Activated B cell treated with CpG ODN at 0.5 μM for 24 hours (primary cell): ENCODE measurements around the gene KIF5A. TPM values are rescaled to one million over a fixed set of nuclear protein-coding genes. Genes with fewer than 3 reads are reported as not detected.

Experiments
- ATAC-seq: fragments of 200-7000 bp; cut with Tn5 transposase; one replicate; pipeline ENCODE4 v1.10.0; 2021; ENCODE audit warnings: low read depth, mild to moderate bottlenecking, moderate library complexity
- CTCF ChIA-PET: fragments of 350-600 bp; sonication (Branson Sonifier 250); formaldehyde crosslinking; loops from one replicate; lab custom pipeline; 2021; ENCODE audit warnings: antibody characterized with exemption; lab: Charles Lee
- POLR2A ChIA-PET: fragments of 350-600 bp; sonication (Branson Sonifier 250); formaldehyde crosslinking; loops from one replicate; lab custom pipeline; 2021; ENCODE audit warnings: antibody characterized with exemption; lab: Charles Lee
- DNase-seq: peaks from one replicate; pipeline ENCODE4 v3.0.0; 2022
- H3K27ac Mint-ChIP-seq: one replicate; pipeline ENCODE4 v1.8.0; 2020; ENCODE audit warnings: mixed read lengths
- H3K27me3 Mint-ChIP-seq: one replicate; pipeline ENCODE4 v1.8.0; 2021; ENCODE audit warnings: mixed read lengths
- H3K36me3 Mint-ChIP-seq: one replicate; pipeline ENCODE4 v1.8.0; 2021; ENCODE audit warnings: low read depth, mixed read lengths
- H3K4me1 Mint-ChIP-seq: one replicate; pipeline ENCODE4 v1.8.0; 2021; ENCODE audit warnings: mixed read lengths
- H3K4me3 Mint-ChIP-seq: one replicate; pipeline ENCODE4 v1.8.0; 2020; ENCODE audit warnings: mild to moderate bottlenecking, mixed read lengths
- H3K9me3 Mint-ChIP-seq: one replicate; pipeline ENCODE4 v1.8.0; 2020; ENCODE audit warnings: mixed read lengths
- intact Hi-C: fragments of 100-400 bp; cut with micrococcal nuclease; formaldehyde crosslinking; loops from one replicate; pipeline ENCODE4 v1.15.1; 2024
- total RNA-seq: library from RNA; stranded (reverse); gene quantifications from 2 replicates; pipeline ENCODE4 v1.2.3, GENCODE V29; 2022
- TF ChIP-seq, protein P1 (sequence below): fragments of 200-600 bp; IDR thresholded peaks from one replicate; pipeline ENCODE4 v1.8.0; 2022; ENCODE audit warnings: antibody characterized with exemption, mild to moderate bottlenecking

The KIF5A gene
- total RNA-seq, 1 donor from 2014 or later, result 0.13 TPM

DNA sequence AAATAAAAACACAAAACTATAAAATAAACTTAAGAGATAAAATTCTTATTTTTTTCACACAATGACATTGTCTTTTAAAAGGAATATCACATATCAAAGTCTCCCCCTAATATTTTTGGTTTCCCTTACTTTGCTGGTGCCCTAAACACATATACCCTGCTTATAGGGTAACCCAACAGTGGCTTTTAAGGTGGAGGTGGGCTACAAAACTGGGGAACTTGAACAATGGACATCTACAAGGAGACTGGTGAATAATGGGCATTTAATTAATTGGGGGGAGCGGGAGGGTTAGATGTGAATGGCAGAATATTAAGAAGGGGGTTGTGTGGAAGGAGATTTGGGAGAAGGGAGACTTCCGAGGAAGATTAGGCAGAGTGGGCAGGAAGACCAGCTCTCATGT lies 73.5 kb downstream of the KIF5A start:
- intact Hi-C loops, result loop anchor here (10.0 kb wide), 1 partner anchor 399 kb away; the partner anchor contains the start of gene SHMT2
- peaks cover 42% of the 10 kb centered on the region for H3K4me1 Mint-ChIP-seq
- DNase-seq (no peak), ATAC-seq (no peak)
- no peak overlapping the region for H3K4me3 Mint-ChIP-seq
- no peaks in the 10 kb centered on the region for H3K9me3 Mint-ChIP-seq
- no peaks in the 10 kb centered on the region for H3K36me3 Mint-ChIP-seq
- ChIA-PET CTCF (interaction anchor here (1.2 to 8.4 kb wide), 3 partner anchors 9 to 41 kb away, joined by 5 to 126 read pairs (median 6); partner anchors contain the start of gene B4GALNT1), POLR2A (no interaction called here)
- H3K27ac Mint-ChIP-seq, result no peak overlapping the region
- TF ChIP-seq, protein P1, sequence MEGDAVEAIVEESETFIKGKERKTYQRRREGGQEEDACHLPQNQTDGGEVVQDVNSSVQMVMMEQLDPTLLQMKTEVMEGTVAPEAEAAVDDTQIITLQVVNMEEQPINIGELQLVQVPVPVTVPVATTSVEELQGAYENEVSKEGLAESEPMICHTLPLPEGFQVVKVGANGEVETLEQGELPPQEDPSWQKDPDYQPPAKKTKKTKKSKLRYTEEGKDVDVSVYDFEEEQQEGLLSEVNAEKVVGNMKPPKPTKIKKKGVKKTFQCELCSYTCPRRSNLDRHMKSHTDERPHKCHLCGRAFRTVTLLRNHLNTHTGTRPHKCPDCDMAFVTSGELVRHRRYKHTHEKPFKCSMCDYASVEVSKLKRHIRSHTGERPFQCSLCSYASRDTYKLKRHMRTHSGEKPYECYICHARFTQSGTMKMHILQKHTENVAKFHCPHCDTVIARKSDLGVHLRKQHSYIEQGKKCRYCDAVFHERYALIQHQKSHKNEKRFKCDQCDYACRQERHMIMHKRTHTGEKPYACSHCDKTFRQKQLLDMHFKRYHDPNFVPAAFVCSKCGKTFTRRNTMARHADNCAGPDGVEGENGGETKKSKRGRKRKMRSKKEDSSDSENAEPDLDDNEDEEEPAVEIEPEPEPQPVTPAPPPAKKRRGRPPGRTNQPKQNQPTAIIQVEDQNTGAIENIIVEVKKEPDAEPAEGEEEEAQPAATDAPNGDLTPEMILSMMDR, result no peak
- peaks cover 81% of the 10 kb centered on the region for H3K27me3 Mint-ChIP-seq

GRCh38 chr12:57623811-57624390 lies 74.1 kb downstream of the KIF5A start:
- TF ChIP-seq, protein P1, result no peak
- intact Hi-C loops, result loop anchor here (10.0 kb wide), 1 partner anchor 399 kb away; the partner anchor contains the start of gene SHMT2
- DNase-seq (no peak), ATAC-seq (no peak)
- peaks cover 85% of the 10 kb centered on the region for H3K27me3 Mint-ChIP-seq
- H3K9me3 Mint-ChIP-seq, result no peaks in the 10 kb centered on the region
- H3K27ac Mint-ChIP-seq, result no peak overlapping the region
- ChIA-PET CTCF (interaction anchor here (1.9 to 8.4 kb wide), 2 partner anchors 9 to 41 kb away, joined by 6 to 126 read pairs; partner anchors contain the start of gene B4GALNT1), POLR2A (no interaction called here)
- peaks cover 41% of the 10 kb centered on the region for H3K4me1 Mint-ChIP-seq
- no peaks in the 10 kb centered on the region for H3K36me3 Mint-ChIP-seq
- H3K4me3 Mint-ChIP-seq, result no peak overlapping the region

DNA sequence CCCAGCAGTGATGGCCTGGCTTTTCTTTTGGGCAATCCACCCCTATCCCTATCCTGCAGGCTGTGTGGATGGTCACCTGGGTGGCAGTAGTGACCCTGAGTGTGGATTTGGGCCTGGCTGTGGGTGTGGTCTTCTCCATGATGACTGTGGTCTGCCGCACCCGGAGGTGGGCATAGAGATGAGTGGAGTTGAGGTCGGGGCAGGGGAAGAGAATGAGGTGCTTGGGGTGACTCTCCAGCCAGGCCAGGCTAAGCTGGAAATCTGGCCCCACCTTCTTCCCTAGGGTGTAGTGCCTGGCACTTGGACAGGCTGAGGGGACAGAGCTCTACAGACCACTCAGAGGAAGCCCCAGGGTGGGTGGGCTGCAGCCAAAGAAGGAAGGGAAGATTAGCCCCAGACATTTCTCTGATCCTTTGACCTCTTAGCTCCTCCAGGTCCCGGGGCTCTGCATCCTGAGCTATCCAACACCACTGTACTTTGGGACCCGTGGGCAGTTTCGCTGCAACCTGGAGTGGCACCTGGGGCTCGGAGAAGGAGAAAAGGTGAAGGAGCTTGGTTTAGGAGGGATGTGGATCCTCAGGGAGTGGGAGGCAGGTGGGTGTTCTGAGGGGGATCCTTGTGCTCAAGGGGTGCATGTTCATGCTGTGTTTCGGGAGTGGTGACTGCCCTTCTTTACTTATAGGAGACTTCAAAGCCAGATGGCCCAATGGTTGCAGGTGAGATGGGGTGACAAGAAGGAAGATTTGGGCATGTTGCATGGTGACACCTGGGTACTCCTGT lies 74.8 kb downstream of the KIF5A start:
- no peaks in the 10 kb centered on the region for H3K36me3 Mint-ChIP-seq
- ATAC-seq, result no peak
- intact Hi-C loops, result loop anchor here (10.0 kb wide), 1 partner anchor 400 kb away; the partner anchor contains the start of gene SHMT2
- no peak for DNase-seq
- H3K9me3 Mint-ChIP-seq, result no peaks in the 10 kb centered on the region
- peaks cover 84% of the 10 kb centered on the region for H3K27me3 Mint-ChIP-seq
- H3K4me1 Mint-ChIP-seq, result peaks cover 36% of the 10 kb centered on the region
- POLR2A ChIA-PET, result interaction anchor here (1.0 kb wide), 1 partner anchor 11 kb away, joined by 4 read pairs; no protein-coding TSS in a partner anchor
- TF ChIP-seq, protein P1, result no peak
- no peak overlapping the region for H3K27ac Mint-ChIP-seq
- H3K4me3 Mint-ChIP-seq, result no peak overlapping the region
- CTCF ChIA-PET, result interaction anchor here (8.4 kb wide), 1 partner anchor 42 kb away, joined by 126 read pairs; no protein-coding TSS in a partner anchor

GRCh38 chr12:57625261-57626032 lies 75.6 kb downstream of the KIF5A start:
- ChIA-PET CTCF (interaction anchor here (8.4 kb wide), 1 partner anchor 43 kb away, joined by 126 read pairs; no protein-coding TSS in a partner anchor), POLR2A (interaction anchor here (1.0 kb wide), 1 partner anchor 11 kb away, joined by 4 read pairs; no protein-coding TSS in a partner anchor)
- Mint-ChIP-seq H3K27me3 (peaks cover 88% of the 10 kb centered on the region), H3K36me3 (no peaks in the 10 kb centered on the region), H3K4me3 (no peak overlapping the region), H3K4me1 (peaks cover 28% of the 10 kb centered on the region), H3K9me3 (no peaks in the 10 kb centered on the region), H3K27ac (no peak overlapping the region)
- DNase-seq (no peak), ATAC-seq (no peak)
- TF ChIP-seq, protein P1, result no peak
- intact Hi-C loops, result loop anchor here (10.0 kb wide), 1 partner anchor 401 kb away; the partner anchor contains the start of gene SHMT2
